Retinal pigment epithelial cell (primary cell): Measurements from ENCODE around the gene STOML2.

Experiments used
- DNase-seq: peaks from one replicate; pipeline ENCODE4 v3.0.0-alpha.2; 2010; ENCODE audit warnings: low read depth
- H3K4me3 ChIP-seq: 2 replicates; pipeline ENCODE4 v1.5.1; 2011; ENCODE audit warnings: mild to moderate bottlenecking, low read length, control low read depth, moderate library complexity
- TF ChIP-seq, protein P1 (sequence below): conservative IDR thresholded peaks from 2 replicates; pipeline ENCODE4 v1.5.1; 2011; ENCODE audit warnings: low read depth, low read length, control low read depth, inconsistent platforms

The STOML2 gene

DNA sequence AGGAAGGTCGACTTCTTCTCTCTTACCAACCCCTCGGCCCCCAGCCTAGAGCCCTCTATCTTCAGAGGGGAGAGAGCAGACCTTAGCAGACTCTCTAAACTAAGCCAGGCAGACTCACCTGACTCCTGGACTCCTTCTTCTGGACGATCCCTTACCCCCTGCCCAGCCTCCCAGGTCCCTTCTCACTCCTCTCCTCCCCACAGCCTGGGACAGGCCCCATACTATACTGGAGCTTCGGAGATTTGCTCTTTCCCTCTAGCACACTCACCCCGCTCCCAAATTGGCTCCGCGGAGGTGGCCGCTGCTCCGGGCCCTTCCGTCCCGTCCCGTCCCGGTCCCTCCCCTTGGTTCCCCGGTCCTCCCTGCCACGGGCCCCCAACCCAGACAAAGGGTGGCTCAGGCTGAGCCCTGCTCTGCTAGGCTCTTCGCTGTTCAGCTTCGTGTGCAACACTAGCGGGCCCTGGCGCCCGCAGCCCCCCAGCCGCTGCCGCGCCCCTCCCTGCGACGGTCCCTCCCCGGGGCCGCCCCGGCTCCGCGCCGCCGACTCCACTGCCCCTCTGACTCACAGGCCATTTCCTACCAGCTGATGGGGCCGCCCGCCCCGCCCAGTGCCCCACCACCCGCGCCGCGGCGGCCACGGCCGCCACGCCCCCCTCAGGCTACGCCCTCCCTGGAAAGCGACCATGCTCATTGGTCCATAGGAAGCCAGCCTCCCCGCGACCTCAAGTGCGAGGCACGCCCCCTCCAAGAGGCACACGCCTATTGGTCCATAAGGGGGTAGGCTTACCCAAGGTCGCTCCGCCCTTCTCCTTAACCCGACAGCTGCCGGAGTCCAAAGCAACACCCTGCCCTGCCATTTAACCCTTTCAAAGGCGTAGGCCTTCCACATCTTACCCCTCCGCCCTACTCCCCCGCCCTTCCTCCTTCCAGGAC lies 8.3 kb upstream of the STOML2 start:
- TF ChIP-seq, protein P1, sequence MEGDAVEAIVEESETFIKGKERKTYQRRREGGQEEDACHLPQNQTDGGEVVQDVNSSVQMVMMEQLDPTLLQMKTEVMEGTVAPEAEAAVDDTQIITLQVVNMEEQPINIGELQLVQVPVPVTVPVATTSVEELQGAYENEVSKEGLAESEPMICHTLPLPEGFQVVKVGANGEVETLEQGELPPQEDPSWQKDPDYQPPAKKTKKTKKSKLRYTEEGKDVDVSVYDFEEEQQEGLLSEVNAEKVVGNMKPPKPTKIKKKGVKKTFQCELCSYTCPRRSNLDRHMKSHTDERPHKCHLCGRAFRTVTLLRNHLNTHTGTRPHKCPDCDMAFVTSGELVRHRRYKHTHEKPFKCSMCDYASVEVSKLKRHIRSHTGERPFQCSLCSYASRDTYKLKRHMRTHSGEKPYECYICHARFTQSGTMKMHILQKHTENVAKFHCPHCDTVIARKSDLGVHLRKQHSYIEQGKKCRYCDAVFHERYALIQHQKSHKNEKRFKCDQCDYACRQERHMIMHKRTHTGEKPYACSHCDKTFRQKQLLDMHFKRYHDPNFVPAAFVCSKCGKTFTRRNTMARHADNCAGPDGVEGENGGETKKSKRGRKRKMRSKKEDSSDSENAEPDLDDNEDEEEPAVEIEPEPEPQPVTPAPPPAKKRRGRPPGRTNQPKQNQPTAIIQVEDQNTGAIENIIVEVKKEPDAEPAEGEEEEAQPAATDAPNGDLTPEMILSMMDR: no peak
- DNase-seq: peak; percentile 97
- H3K4me3 ChIP-seq: peak overlapping the region; percentile 88

DNA sequence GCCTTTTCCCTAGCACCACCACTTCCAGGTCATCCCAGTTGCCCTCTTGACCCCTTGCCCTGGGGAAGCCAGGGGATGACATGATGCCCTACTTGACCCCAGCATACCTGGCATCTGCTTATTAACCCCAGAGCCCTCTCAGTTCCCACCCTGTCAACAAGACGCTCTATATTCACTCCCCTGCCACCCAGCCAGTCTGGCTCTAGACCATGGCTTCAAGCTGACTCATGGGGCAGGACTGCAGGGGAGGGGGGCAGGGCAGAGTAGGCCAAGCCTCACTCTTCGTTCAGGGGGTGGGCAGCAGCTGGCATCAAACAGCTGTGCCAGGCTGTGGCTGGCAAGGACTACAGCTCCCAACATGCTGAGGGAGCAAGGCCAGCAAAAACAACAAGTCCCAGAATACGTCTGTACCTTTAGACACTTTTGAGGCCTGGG lies 7.4 kb upstream of the STOML2 start:
- H3K4me3 ChIP-seq: peak overlapping the region; percentile 88
- peak; percentile 77 for DNase-seq
- TF ChIP-seq, protein P1: no peak

DNA sequence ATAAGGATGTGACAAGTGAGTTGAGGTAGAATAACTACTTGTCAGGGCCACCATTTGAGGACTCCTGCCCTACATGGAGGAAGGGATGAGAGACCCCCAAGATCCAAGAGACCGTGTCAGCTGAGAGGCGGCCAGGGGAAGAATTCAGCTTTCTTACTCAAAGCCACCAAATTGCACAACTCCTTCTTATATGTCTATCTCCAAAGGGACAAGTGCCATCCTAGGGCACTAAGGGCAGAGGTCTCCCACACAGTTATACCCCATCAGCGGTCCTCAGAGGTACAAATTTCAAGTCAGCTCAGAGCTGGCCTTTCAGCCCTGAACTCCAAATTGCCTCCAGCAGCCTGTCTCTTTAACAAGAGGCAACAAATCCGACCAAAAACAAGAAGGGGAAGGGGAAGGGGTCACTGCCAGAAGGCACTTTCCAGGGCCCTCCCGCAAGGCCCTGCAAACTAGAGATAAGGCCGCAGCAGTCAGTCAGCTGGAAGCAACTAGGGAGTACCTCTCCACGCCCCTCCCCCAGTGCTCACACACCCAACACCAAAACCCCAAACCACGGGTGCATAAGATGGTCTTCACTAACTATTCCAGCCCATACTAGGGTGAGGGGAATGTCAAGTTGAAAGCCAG lies 6.1 kb upstream of the STOML2 start:
- H3K4me3 ChIP-seq: no peak overlapping the region
- TF ChIP-seq, protein P1: no peak
- no peak for DNase-seq

DNA sequence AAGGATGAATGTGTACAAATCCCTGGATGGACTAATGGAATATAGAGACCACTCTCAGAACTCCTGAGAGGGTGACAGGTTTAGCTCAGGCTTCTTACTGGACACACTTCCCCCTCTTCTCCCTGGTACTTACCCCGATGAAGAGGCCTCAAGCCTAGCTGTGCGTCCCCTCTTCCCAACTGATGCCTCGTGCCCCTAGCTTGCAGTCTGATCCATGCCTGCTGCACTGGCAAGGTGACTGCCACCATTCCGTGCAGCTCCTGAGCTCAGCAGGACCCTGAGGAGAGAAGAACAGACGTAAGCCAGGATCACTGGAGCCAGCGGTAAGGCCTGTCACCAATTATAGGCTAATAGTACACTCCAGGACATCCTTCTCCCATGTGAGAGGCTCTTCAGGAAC lies 5.5 kb upstream of the STOML2 start:
- no peak for DNase-seq
- TF ChIP-seq, protein P1: no peak
- no peak overlapping the region for H3K4me3 ChIP-seq

DNA sequence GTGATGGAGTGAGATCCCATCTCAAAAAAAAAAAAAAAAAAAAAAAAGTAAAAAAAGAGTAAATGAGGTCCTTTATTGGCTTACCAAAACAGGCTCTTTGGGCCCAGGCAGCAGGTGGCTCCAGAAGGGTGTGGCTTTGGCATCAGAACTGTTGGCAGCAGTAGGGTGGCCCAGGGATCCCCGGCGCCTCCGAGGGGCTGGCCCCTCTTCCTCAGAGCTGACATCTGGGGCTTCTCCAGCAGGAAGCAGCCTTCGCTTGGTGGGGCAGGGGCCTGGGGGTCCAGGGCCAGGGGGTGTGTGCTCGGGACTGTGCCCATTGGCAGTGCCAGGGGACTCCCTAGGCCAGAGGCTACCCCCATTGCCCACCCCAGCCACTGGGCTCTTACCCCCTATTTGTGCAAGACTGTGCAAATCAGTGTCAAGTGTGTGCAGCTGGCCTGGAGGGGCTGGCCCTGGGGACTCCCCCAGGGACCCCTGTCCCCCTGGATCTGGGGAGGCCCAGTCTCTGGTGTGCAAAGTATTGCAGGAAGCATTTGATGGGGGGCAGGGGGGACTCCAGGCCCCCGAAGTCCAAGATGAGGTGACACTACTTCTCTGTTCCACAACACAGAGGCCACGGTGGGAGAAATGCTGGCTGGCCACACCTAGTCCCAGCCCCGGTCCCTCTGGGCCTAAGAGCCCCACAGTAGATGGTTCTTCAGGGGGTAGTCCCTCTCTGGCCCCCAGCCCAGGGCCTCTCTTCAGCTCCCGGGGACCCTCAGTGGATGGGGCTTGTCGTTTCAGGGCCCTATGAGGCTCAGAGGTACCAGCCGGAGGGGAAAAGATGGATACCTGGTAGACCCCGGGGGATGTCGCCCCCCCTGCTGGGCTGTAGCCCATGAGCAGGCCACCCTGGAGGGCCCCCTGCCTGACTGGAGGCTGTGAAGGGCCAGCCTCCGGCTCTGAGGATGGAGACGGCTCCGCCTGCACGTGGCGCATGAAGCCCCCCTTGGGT lies 4.7 kb upstream of the STOML2 start:
- TF ChIP-seq, protein P1: no peak
- no peak overlapping the region for H3K4me3 ChIP-seq
- DNase-seq: no peak

DNA sequence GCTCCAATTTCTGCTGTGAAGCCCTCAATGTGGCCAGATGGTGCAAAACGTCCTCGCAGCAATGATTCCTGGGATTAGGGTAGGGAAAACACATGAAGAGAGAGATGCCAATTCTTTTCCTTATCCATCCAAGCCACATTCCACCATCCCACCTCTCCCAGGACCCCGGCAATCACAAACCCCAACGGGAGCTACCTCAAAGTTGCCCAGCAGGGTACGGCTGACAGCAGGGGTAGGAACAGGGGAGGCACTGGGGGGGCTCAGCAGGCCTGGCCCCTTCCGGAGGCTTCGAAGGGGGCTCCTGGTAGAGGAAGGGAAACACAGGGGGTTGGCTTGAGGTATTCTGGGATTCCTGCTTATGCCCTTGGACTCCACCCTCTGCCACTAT lies 3.4 kb upstream of the STOML2 start:
- TF ChIP-seq, protein P1: no peak
- no peak for DNase-seq
- no peak overlapping the region for H3K4me3 ChIP-seq
